ENCODE data around the gene CDKAL1. TPM values are rescaled to one million over a fixed set of nuclear protein-coding genes. Genes with fewer than 3 reads are reported as not detected.

CDKAL1 gene
- total RNA-seq, 1 experiment from 2014 or later, result 16.1 TPM

GRCh38 chr6:20770773-20771172, 236.5 kb downstream of the CDKAL1 start:
- DNase-seq, result no peak
- no peak for TF ChIP-seq EZH2 (IDR thresholded peaks at IDR 0.05; ENCODE audit: low read depth)
- TF ChIP-seq, protein P1, sequence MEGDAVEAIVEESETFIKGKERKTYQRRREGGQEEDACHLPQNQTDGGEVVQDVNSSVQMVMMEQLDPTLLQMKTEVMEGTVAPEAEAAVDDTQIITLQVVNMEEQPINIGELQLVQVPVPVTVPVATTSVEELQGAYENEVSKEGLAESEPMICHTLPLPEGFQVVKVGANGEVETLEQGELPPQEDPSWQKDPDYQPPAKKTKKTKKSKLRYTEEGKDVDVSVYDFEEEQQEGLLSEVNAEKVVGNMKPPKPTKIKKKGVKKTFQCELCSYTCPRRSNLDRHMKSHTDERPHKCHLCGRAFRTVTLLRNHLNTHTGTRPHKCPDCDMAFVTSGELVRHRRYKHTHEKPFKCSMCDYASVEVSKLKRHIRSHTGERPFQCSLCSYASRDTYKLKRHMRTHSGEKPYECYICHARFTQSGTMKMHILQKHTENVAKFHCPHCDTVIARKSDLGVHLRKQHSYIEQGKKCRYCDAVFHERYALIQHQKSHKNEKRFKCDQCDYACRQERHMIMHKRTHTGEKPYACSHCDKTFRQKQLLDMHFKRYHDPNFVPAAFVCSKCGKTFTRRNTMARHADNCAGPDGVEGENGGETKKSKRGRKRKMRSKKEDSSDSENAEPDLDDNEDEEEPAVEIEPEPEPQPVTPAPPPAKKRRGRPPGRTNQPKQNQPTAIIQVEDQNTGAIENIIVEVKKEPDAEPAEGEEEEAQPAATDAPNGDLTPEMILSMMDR (conservative IDR thresholded peaks at IDR 0.05), result no peak
- CTCF ChIA-PET, result no interaction called here

DNA sequence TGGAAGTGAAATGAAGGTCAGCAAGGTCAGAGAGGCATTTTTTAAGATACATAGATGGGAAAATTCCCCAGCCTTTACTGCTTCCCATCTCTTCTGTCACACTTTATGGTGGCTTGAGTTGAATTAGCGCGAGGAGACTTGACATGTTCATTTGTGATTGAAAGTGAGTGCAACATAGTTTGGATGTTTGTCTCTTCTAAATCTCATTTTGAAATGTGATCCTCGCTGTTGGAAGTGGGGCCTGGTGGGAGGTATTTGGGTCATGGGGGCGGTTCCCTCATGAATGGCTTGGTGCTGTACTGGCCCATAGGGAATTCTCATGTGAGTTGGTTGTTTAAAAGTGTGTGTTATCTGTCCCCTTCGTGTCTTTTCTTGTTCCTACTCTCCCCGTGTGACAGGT, 237.2 kb downstream of the CDKAL1 start:
- H3K79me2 ChIP-seq (ENCODE audit: low read depth), result no peaks in the 10 kb centered on the region
- H3K27ac ChIP-seq, result no peak overlapping the region
- no peaks in the 10 kb centered on the region; the same call in 1 of the 2 replicates for H3F3A ChIP-seq (ENCODE audit: insufficient read depth, low read depth)
- no peak overlapping the region for H3K4me2 ChIP-seq
- H4K20me1 ChIP-seq (ENCODE audit: insufficient read depth), result no peaks in the 10 kb centered on the region
- H3K9me3 ChIP-seq (ENCODE audit: insufficient read depth, low read depth), result no peaks in the 10 kb centered on the region
- no peak for DNase-seq
- TF ChIP-seq EZH2 (IDR thresholded peaks at IDR 0.05; ENCODE audit: low read depth), result no peak
- TF ChIP-seq, protein P1 (conservative IDR thresholded peaks at IDR 0.05), result no peak
- H3K4me3 ChIP-seq, result no peak overlapping the region
- no peaks in the 10 kb centered on the region for H3K36me3 ChIP-seq (ENCODE audit: low read depth)
- ChIA-PET CTCF (no interaction called here), POLR2A (ENCODE audit: unreplicated experiment) (no interaction called here)
- intact Hi-C loops (cut with micrococcal nuclease; ENCODE audit: unreplicated experiment), result no loop called here
- H2AFZ ChIP-seq, result no peak overlapping the region
- no peaks in the 10 kb centered on the region for H3K4me1 ChIP-seq (replicated peaks; ENCODE audit: insufficient read depth)
- BruUV-seq (replicated peaks), result no TSS peak
- H3K27me3 ChIP-seq (ENCODE audit: insufficient read depth, low read depth), result no peaks in the 10 kb centered on the region
- H3K9me2 ChIP-seq (ENCODE audit: insufficient read depth), result no peaks in the 10 kb centered on the region

More at GRCh38 chr6:20770773-20771172, 236.5 kb downstream of the CDKAL1 start:
- Histone ChIP-seq H3K9me3 (ENCODE audit: insufficient read depth, low read depth) (no peaks in the 10 kb centered on the region), H3F3A (ENCODE audit: insufficient read depth, low read depth) (no peaks in the 10 kb centered on the region; the same call in 1 of the 2 replicates), H3K27me3 (ENCODE audit: insufficient read depth, low read depth) (no peaks in the 10 kb centered on the region), H3K9me2 (ENCODE audit: insufficient read depth) (no peaks in the 10 kb centered on the region), H3K79me2 (ENCODE audit: low read depth) (no peaks in the 10 kb centered on the region), H3K4me2 (no peak overlapping the region), H4K20me1 (ENCODE audit: insufficient read depth) (no peaks in the 10 kb centered on the region), H3K4me1 (replicated peaks; ENCODE audit: insufficient read depth) (no peaks in the 10 kb centered on the region), H3K36me3 (ENCODE audit: low read depth) (no peaks in the 10 kb centered on the region), H2AFZ (no peak overlapping the region), H3K27ac (no peak overlapping the region), H3K4me3 (no peak overlapping the region)
- intact Hi-C loops (cut with micrococcal nuclease; ENCODE audit: unreplicated experiment), result no loop called here
- POLR2A ChIA-PET (ENCODE audit: unreplicated experiment), result no interaction called here
- BruUV-seq (replicated peaks), result no TSS peak

GRCh38 chr6:20773822-20774221, 239.6 kb downstream of the CDKAL1 start:
- Histone ChIP-seq H3K4me3 (no peak overlapping the region), H4K20me1 (ENCODE audit: insufficient read depth) (no peaks in the 10 kb centered on the region), H2AFZ (no peak overlapping the region), H3K9me3 (ENCODE audit: insufficient read depth, low read depth) (no peaks in the 10 kb centered on the region), H3K4me2 (no peak overlapping the region), H3K79me2 (ENCODE audit: low read depth) (no peaks in the 10 kb centered on the region), H3K27ac (no peak overlapping the region), H3K27me3 (ENCODE audit: insufficient read depth, low read depth) (no peaks in the 10 kb centered on the region), H3F3A (ENCODE audit: insufficient read depth, low read depth) (no peaks in the 10 kb centered on the region), H3K36me3 (ENCODE audit: low read depth) (no peaks in the 10 kb centered on the region), H3K9me2 (ENCODE audit: insufficient read depth) (no peaks in the 10 kb centered on the region), H3K4me1 (replicated peaks; ENCODE audit: insufficient read depth) (no peaks in the 10 kb centered on the region)
- no peak for DNase-seq
- no peak for TF ChIP-seq EZH2 (IDR thresholded peaks at IDR 0.05; ENCODE audit: low read depth)
- intact Hi-C loops (cut with micrococcal nuclease; ENCODE audit: unreplicated experiment), result no loop called here
- CTCF ChIA-PET, result no interaction called here
- BruUV-seq (replicated peaks), result no TSS peak
- POLR2A ChIA-PET (ENCODE audit: unreplicated experiment), result no interaction called here

GRCh38 chr6:20775981-20776380, 241.7 kb downstream of the CDKAL1 start:
- no peaks in the 10 kb centered on the region for H3K36me3 ChIP-seq (ENCODE audit: low read depth)
- BruUV-seq (replicated peaks), result no TSS peak
- intact Hi-C loops (cut with micrococcal nuclease; ENCODE audit: unreplicated experiment), result no loop called here
- H3K9me3 ChIP-seq (ENCODE audit: insufficient read depth, low read depth), result no peaks in the 10 kb centered on the region
- H3K4me1 ChIP-seq (replicated peaks; ENCODE audit: insufficient read depth), result no peaks in the 10 kb centered on the region
- ChIA-PET POLR2A (ENCODE audit: unreplicated experiment) (no interaction called here), CTCF (no interaction called here)
- TF ChIP-seq, protein P1 (conservative IDR thresholded peaks at IDR 0.05), result no peak
- TF ChIP-seq EZH2 (IDR thresholded peaks at IDR 0.05; ENCODE audit: low read depth), result no peak
- no peak overlapping the region for H2AFZ ChIP-seq
- H3K79me2 ChIP-seq (ENCODE audit: low read depth), result no peaks in the 10 kb centered on the region
- H4K20me1 ChIP-seq (ENCODE audit: insufficient read depth), result no peaks in the 10 kb centered on the region
- no peak overlapping the region for H3K27ac ChIP-seq
- no peak overlapping the region for H3K4me2 ChIP-seq
- no peaks in the 10 kb centered on the region for H3K27me3 ChIP-seq (ENCODE audit: insufficient read depth, low read depth)
- H3F3A ChIP-seq (ENCODE audit: insufficient read depth, low read depth), result no peaks in the 10 kb centered on the region
- no peak for DNase-seq
- no peaks in the 10 kb centered on the region for H3K9me2 ChIP-seq (ENCODE audit: insufficient read depth)
- no peak overlapping the region for H3K4me3 ChIP-seq
